Placental epithelial cell (primary cell): ENCODE data around the gene RITA1. TPM values are rescaled to one million over a fixed set of nuclear protein-coding genes. Genes with fewer than 3 reads are reported as not detected.

Source experiments
- small RNA-seq: library from RNA; depleted of rRNA; stranded (forward); fragments of <200 nt; gene quantifications from one replicate; pipeline ENCODE3, GENCODE V24; 2012
- total RNA-seq: library from RNA; depleted of rRNA; stranded (reverse); fragments of >200 nt; gene quantifications from 2 replicates; pipeline ENCODE4 v1.2.3, GENCODE V29; 2012

RITA1 gene
- 11.4 and 20.4 TPM in 2 replicates for total RNA-seq

GRCh38 chr12:113185180-113186032 is at the start of gene RITA1, which contains the start of gene DDX54:
RITA1 (plus strand) TSS chr12:113185721; CDS start chr12:113186747, 1,026 bp downstream.
DDX54 (minus strand) TSS chr12:113185478; CDS start chr12:113185451, 27 bp downstream.

GRCh38 chr12:113149361-113150150 is 36.0 kb upstream of the RITA1 start, which contains the start of gene CFAP73:
CFAP73 (plus strand) TSS chr12:113149724; CDS start chr12:113149858, 134 bp downstream.

GRCh38 chr12:113221181-113221996 is 35.9 kb downstream of the RITA1 start, which contains the start of gene TPCN1:
TPCN1 (plus strand) TSS chr12:113221464; CDS start chr12:113226853, 5,389 bp downstream.

Small RNA genes lying within 50 kb of the gene (small RNA-seq; reads per million reads assigned to genes)
- gene MIR7106, result not detected
- gene RF00019, result not detected

Other genes with a start within 250 kb of the RITA1 start
- gene OAS3, start 247.2 kb upstream of the RITA1 start, total RNA-seq, result 1.1 and 1.6 TPM in 2 replicates
- 0.39 and 0.54 TPM in 2 replicates for gene OAS2, start 207.2 kb upstream of the RITA1 start, total RNA-seq
- not detected in 2 replicates for gene DTX1, start 129.0 kb upstream of the RITA1 start, total RNA-seq
- 0.33 and 0.39 TPM in 2 replicates for gene RASAL1, start 50.0 kb upstream of the RITA1 start, total RNA-seq
- not detected in 2 replicates for gene CFAP73, start 36.0 kb upstream of the RITA1 start, total RNA-seq
- 44.0 and 53.5 TPM in 2 replicates for gene DDX54, start 243 bp upstream of the RITA1 start, total RNA-seq
- 14.4 and 29.4 TPM in 2 replicates for gene TPCN1, start 35.7 kb downstream of the RITA1 start, total RNA-seq
- gene SLC8B1, start 149.4 kb downstream of the RITA1 start, total RNA-seq, result 13.4 and 19.6 TPM in 2 replicates
- 20.8 and 31.0 TPM in 2 replicates for gene PLBD2, start 172.9 kb downstream of the RITA1 start, total RNA-seq
- not detected in 2 replicates for gene SDS, start 218.2 kb downstream of the RITA1 start, total RNA-seq
- 4.9 and 5.1 TPM in 2 replicates for gene SDSL, start 236.7 kb downstream of the RITA1 start, total RNA-seq